Measurements from ENCODE around the gene GPAT3.

DNA sequence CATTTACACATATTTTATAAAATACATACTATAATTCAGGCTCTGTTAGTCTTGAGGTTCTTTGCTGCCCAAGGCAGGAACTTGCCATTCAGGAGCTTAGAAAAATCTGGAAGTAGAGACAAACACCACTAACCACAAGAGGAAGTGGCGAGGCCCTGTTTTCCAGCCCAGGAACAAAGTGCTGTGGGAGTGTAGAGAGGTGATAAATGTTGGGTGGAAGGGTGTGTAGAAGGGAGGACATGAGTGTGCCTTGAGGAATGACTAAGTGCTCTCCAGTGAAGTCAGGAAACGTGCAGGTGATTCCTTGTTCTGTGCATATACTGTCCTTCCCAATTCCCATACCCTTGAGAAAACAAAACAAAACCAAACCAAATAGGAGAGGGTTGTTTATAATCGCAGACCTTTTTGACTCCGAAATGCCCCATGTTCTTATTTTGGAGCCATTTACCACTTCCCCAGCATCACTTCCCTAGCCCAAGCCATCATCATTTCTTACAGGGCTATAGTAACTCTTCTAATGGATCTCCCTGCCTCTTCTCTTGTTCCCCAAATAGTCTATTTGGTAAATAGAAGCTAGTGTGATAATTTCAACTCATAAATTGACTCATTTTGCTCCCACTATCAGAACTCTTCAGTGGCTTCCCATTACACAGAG lies 83.2 kb downstream of the GPAT3 start:
- TF ChIP-seq POLR2A (IDR thresholded peaks at IDR 0.05) (no peak), EP300 (IDR thresholded peaks at IDR 0.05) (no peak), POLR2AphosphoS5 (IDR thresholded peaks at IDR 0.05) (peak in 2 of 3 donors; percentile 45)
- TF ChIP-seq, protein P1, sequence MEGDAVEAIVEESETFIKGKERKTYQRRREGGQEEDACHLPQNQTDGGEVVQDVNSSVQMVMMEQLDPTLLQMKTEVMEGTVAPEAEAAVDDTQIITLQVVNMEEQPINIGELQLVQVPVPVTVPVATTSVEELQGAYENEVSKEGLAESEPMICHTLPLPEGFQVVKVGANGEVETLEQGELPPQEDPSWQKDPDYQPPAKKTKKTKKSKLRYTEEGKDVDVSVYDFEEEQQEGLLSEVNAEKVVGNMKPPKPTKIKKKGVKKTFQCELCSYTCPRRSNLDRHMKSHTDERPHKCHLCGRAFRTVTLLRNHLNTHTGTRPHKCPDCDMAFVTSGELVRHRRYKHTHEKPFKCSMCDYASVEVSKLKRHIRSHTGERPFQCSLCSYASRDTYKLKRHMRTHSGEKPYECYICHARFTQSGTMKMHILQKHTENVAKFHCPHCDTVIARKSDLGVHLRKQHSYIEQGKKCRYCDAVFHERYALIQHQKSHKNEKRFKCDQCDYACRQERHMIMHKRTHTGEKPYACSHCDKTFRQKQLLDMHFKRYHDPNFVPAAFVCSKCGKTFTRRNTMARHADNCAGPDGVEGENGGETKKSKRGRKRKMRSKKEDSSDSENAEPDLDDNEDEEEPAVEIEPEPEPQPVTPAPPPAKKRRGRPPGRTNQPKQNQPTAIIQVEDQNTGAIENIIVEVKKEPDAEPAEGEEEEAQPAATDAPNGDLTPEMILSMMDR (IDR thresholded peaks at IDR 0.05) = no peak
